Activated T-helper 1 cell treated with anti-CD3 and anti-CD28 coated beads, Interleukin-12 subunit alpha, Interleukin-12 subunit beta, Interleukin-2, Interleukin-4 antibody, amounts not matched to agents 30 ng/mL and 10 ng/mL and 1 ng/mL, durations not matched to agents 14 hours and 24 hours and 36 hours (primary cell): ENCODE data around the gene SYNGR2. TPM values are rescaled to one million over a fixed set of nuclear protein-coding genes. Genes with fewer than 3 reads are reported as not detected.
"Not testable (repeated sequence)": the region's sequence is repeated elsewhere in the genome, so short reads cannot be mapped to it uniquely, and the experiment has no call there.

ENCODE experiments used
- DNase-seq: peaks from one replicate; pipeline ENCODE4 v3.0.0; 2021; ENCODE audit warnings: low spot score
- H3K27ac Mint-ChIP-seq: one replicate; pipeline ENCODE4 v1.8.0; 2021; ENCODE audit warnings: mild to moderate bottlenecking, mixed read lengths
- H3K27me3 Mint-ChIP-seq: one replicate; pipeline ENCODE4 v1.8.0; 2022; ENCODE audit warnings: mild to moderate bottlenecking, moderate library complexity, mixed read lengths; ENCODE audit not compliant: insufficient read depth
- H3K36me3 Mint-ChIP-seq: one replicate; pipeline ENCODE4 v1.8.0; 2021; ENCODE audit warnings: low read depth, mixed read lengths
- H3K4me1 Mint-ChIP-seq: one replicate; pipeline ENCODE4 v1.8.0; 2021; ENCODE audit warnings: low read depth, mixed read lengths
- H3K4me3 Mint-ChIP-seq: one replicate; pipeline ENCODE4 v1.8.0; 2021; ENCODE audit warnings: mild to moderate bottlenecking, moderate library complexity, mixed read lengths
- H3K9me3 Mint-ChIP-seq: one replicate; pipeline ENCODE4 v1.8.0; 2021; ENCODE audit warnings: mixed read lengths
- intact Hi-C: fragments of 100-400 bp; cut with micrococcal nuclease; formaldehyde crosslinking; loops from one replicate; pipeline ENCODE4 v1.15.1; 2024
- total RNA-seq: library from RNA; stranded (reverse); gene quantifications from 2 replicates; pipeline ENCODE4 v1.2.3, GENCODE V29; 2022

SYNGR2 gene
- total RNA-seq, 1 donor from 2014 or later: 131 TPM

GRCh38 chr17:78132767-78133178 is 35.6 kb upstream of the SYNGR2 start:
- H3K9me3 Mint-ChIP-seq: no peaks in the 10 kb centered on the region
- H3K4me3 Mint-ChIP-seq: peak overlapping the region; percentile 86
- no peak for DNase-seq
- H3K27me3 Mint-ChIP-seq: no peaks in the 10 kb centered on the region
- H3K4me1 Mint-ChIP-seq: peaks cover 68% of the 10 kb centered on the region
- intact Hi-C loops: loop anchor here (2.0 to 5.0 kb wide), 6 partner anchors 112 to 1405 kb away; partner anchors contain the start of genes JMJD6, METTL23 and TNRC6C
- H3K27ac Mint-ChIP-seq: peak overlapping the region; percentile 83
- H3K36me3 Mint-ChIP-seq: peaks cover 40% of the 10 kb centered on the region

GRCh38 chr17:78133179-78133951 is 35.0 kb upstream of the SYNGR2 start:
- intact Hi-C loops: loop anchor here (2.0 to 5.0 kb wide), 6 partner anchors 113 to 1406 kb away; partner anchors contain the start of genes JMJD6, METTL23 and TNRC6C
- H3K36me3 Mint-ChIP-seq: peaks cover 40% of the 10 kb centered on the region
- no peaks in the 10 kb centered on the region for H3K27me3 Mint-ChIP-seq
- H3K4me1 Mint-ChIP-seq: peaks cover 70% of the 10 kb centered on the region
- peak overlapping the region; percentile 85 for H3K27ac Mint-ChIP-seq
- H3K4me3 Mint-ChIP-seq: peak overlapping the region; percentile 86
- DNase-seq: no peak
- no peaks in the 10 kb centered on the region for H3K9me3 Mint-ChIP-seq

- H3K4me1 Mint-ChIP-seq: peaks cover 69% of the 10 kb centered on the region
- no peaks in the 10 kb centered on the region for H3K9me3 Mint-ChIP-seq
- no peaks in the 10 kb centered on the region for H3K27me3 Mint-ChIP-seq
- peaks cover 44% of the 10 kb centered on the region for H3K36me3 Mint-ChIP-seq
- peak; percentile 70 for DNase-seq
- H3K4me3 Mint-ChIP-seq: peak overlapping the region; percentile 86
- H3K27ac Mint-ChIP-seq: peak overlapping the region; percentile 85
- intact Hi-C loops: loop anchor here (1.0 to 5.0 kb wide), 8 partner anchors 22 to 1407 kb away; partner anchors contain the start of genes JMJD6, METTL23 and TNRC6C
Measured at GRCh38 chr17:78133971-78134898, 34.1 kb upstream of the SYNGR2 start.

GRCh38 chr17:78134899-78135385 is 33.4 kb upstream of the SYNGR2 start:
- intact Hi-C loops: loop anchor here (1.0 to 5.0 kb wide), 7 partner anchors 23 to 1408 kb away; partner anchors contain the start of genes JMJD6, METTL23 and TNRC6C
- Mint-ChIP-seq H3K27ac (peak overlapping the region; percentile 40), H3K9me3 (no peaks in the 10 kb centered on the region), H3K36me3 (peaks cover 44% of the 10 kb centered on the region), H3K27me3 (no peaks in the 10 kb centered on the region), H3K4me1 (peaks cover 66% of the 10 kb centered on the region), H3K4me3 (peak overlapping the region; percentile 42)
- DNase-seq: no peak

- H3K36me3 Mint-ChIP-seq: peaks cover 46% of the 10 kb centered on the region
- H3K4me1 Mint-ChIP-seq: peaks cover 63% of the 10 kb centered on the region
- peak overlapping the region; percentile 20 for H3K4me3 Mint-ChIP-seq
Measured at GRCh38 chr17:78135858-78136500, 32.4 kb upstream of the SYNGR2 start.

GRCh38 chr17:78137392-78138203 is 30.8 kb upstream of the SYNGR2 start:
- Mint-ChIP-seq H3K27ac (peak overlapping the region; percentile 74), H3K27me3 (no peaks in the 10 kb centered on the region), H3K36me3 (peaks cover 48% of the 10 kb centered on the region), H3K9me3 (no peaks in the 10 kb centered on the region), H3K4me3 (peak overlapping the region; percentile 7), H3K4me1 (peaks cover 63% of the 10 kb centered on the region)
- intact Hi-C loops: no loop called here
- DNase-seq: no peak

More at GRCh38 chr17:78135858-78136500, 32.4 kb upstream of the SYNGR2 start:
- H3K27me3 Mint-ChIP-seq: no peaks in the 10 kb centered on the region
- H3K9me3 Mint-ChIP-seq: no peaks in the 10 kb centered on the region
- no peak for DNase-seq
- H3K27ac Mint-ChIP-seq: peak overlapping the region; percentile 68
- intact Hi-C loops: no loop called here

- DNase-seq: no peak
- Mint-ChIP-seq H3K4me3 (no peak overlapping the region), H3K36me3 (peaks cover 41% of the 10 kb centered on the region), H3K27ac (no peak overlapping the region), H3K9me3 (no peaks in the 10 kb centered on the region), H3K27me3 (no peaks in the 10 kb centered on the region), H3K4me1 (peaks cover 56% of the 10 kb centered on the region)
- intact Hi-C loops: no loop called here
Measured at GRCh38 chr17:78138204-78139060, 29.9 kb upstream of the SYNGR2 start.

- Mint-ChIP-seq H3K4me1 (peaks cover 42% of the 10 kb centered on the region), H3K27ac (peak overlapping the region; percentile 77), H3K36me3 (peaks cover 29% of the 10 kb centered on the region)
- H3K4me3 Mint-ChIP-seq, H3K27me3 Mint-ChIP-seq, H3K9me3 Mint-ChIP-seq, DNase-seq: not testable (repeated sequence)
- intact Hi-C loops: loop anchor here (1.0 to 2.0 kb wide), 5 partner anchors 10 to 74 kb away; partner anchors contain the start of genes AFMID, BIRC5, SYNGR2 and TK1
Measured at GRCh38 chr17:78139861-78140168, 28.6 kb upstream of the SYNGR2 start.

- H3K27ac Mint-ChIP-seq: peak overlapping the region; percentile 77
- H3K4me3 Mint-ChIP-seq: peak overlapping the region; percentile 28
- H3K4me1 Mint-ChIP-seq: peaks cover 40% of the 10 kb centered on the region
- intact Hi-C loops: loop anchor here (1.0 to 2.0 kb wide), 5 partner anchors 10 to 74 kb away; partner anchors contain the start of genes AFMID, BIRC5, SYNGR2 and TK1
- peak; percentile 96 for DNase-seq
- peaks cover 26% of the 10 kb centered on the region for H3K36me3 Mint-ChIP-seq
- H3K9me3 Mint-ChIP-seq: no peaks in the 10 kb centered on the region
- no peaks in the 10 kb centered on the region for H3K27me3 Mint-ChIP-seq
Measured at GRCh38 chr17:78140169-78141051, 28.0 kb upstream of the SYNGR2 start.

GRCh38 chr17:78141437-78142118 is 26.8 kb upstream of the SYNGR2 start:
- no peaks in the 10 kb centered on the region for H3K9me3 Mint-ChIP-seq
- no peak overlapping the region for H3K27ac Mint-ChIP-seq
- H3K4me3 Mint-ChIP-seq: no peak overlapping the region
- peaks cover 28% of the 10 kb centered on the region for H3K4me1 Mint-ChIP-seq
- intact Hi-C loops: loop anchor here (2.0 kb wide), 1 partner anchor 35 kb away; no protein-coding TSS in a partner anchor
- peaks cover 15% of the 10 kb centered on the region for H3K36me3 Mint-ChIP-seq
- DNase-seq: no peak
- H3K27me3 Mint-ChIP-seq: no peaks in the 10 kb centered on the region
